ENCODE measurements around the gene TFF1.
A peak's percentile ranks its signal among the peaks of the same experiment; 100 is the strongest.

TFF1 gene

DNA sequence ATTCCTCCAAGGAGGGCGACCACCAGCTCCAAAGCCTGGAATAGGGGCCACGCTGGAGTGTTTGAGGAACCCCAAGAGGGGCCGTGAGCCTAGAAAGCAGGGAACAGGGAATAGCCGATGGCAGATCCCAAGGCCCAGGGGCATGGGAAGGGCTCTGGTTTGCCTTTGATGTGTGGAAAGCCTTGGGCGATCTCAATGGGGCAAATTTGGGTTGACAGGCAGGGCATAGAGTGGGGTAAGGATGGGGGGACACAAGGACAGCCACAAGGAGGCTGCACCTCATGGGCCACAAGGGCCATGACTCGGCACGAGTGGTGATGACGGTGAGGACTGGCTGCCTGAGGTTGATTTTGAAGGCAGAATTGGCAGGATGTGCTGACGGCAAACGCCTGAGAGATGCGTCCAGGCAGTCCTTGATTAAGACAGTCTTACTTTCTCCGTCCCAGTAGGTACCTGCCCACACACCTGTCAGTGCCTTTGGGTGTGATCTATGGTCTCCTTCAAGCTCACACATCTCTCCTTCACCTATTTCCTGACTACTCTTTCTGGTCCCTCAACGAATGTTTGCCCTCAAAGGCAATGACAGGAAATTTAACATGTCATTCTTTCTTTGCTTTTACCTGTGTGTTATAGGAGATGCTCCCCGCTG, 31.5 kb upstream of the TFF1 start:
- DNase-seq, result no peak

DNA sequence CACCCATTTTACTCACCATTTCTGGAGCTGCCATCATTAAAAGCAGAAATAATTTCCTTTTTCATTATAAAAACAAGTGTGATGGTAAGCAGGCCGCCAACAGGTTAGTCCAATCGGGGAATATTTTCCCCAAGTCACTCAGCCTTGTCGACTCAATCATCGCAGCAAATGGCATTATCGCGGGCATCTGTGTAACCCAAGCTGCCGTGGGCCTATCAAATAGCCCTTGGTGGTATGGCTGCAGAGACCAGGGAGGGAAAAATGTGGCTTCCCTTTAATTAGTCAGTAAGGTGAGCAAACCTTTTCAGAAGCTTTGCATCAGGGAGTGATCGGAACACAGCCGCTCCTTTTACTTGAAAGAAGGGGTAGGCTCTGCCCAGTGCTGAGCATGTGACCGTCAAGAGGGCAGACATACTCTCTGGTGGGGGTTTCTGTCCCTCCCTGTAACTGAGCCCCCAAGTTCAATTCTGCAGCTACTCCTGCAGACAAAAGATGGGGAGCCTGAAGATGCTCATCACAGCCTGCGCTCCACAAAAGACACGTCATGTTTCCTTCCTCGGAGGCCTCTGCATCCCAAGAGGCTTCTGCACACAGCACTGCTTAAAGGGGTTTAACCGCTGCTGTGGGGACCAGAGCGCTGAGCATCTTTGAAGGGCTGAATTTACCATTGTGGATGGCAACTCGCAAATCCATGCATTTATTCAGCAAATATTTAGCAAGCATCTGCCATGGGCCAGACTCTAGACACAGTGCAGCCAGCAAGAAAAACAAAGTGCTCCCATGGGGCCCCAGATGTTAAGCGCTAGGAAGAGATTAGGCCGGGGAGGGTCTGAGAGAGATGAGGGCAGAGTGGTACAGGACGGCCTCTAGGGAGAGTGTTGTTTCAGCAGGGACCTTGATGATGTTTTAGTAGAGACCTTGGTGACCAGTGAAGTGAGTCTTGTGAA, 30.7 kb upstream of the TFF1 start:
- no peak for DNase-seq

GRCh38 chr21:42395905-42396651, 29.7 kb upstream of the TFF1 start, which contains the start of gene TMPRSS3:
TMPRSS3 (minus strand) TSS chr21:42396052; CDS start chr21:42395417, 635 bp downstream.
- no peak for DNase-seq

GRCh38 chr21:42395302-42395701, 29.0 kb upstream of the TFF1 start:
- DNase-seq, result no peak

GRCh38 chr21:42393443-42393950, 27.2 kb upstream of the TFF1 start:
- no peak for DNase-seq

DNA sequence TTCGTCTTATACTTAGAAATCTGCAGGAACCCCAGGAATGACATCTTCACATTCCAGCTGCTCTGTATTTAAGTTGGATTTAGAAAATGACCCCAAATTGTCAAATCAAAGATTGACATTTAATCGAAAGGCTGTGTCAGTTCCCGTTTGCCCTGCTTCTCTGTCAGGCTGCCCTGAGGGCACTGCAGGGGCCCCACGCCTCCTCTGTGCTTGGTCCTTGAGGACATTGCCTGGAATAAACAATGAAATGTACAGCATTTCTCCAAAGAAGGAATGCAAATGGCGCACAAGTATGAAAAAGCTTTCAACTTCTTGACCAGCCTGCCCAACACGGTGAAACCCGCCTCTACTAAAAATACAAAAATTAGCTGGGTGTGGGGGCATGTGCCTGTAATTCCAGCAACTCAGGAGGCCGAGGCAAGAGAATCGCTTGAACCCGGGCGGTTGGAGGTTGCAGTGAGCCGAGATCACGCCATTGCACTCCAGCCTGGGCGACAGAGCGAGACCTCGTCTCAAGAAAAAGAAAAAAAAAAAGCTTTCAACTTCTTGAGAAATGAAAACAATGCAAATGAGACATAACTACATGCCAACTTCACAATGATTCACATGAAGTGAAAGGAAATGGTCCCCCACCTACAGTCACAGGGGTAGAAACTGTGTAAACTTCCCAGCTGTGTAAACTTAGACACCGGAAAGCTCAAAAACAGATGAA, 26.6 kb upstream of the TFF1 start:
- DNase-seq, result peak; percentile 18 to 46

- DNase-seq, result no peak
These were observed 25.0 kb upstream of the TFF1 start for GRCh38 chr21:42391297-42391696.

GRCh38 chr21:42390696-42391095, 24.4 kb upstream of the TFF1 start:
- no peak for DNase-seq

DNA sequence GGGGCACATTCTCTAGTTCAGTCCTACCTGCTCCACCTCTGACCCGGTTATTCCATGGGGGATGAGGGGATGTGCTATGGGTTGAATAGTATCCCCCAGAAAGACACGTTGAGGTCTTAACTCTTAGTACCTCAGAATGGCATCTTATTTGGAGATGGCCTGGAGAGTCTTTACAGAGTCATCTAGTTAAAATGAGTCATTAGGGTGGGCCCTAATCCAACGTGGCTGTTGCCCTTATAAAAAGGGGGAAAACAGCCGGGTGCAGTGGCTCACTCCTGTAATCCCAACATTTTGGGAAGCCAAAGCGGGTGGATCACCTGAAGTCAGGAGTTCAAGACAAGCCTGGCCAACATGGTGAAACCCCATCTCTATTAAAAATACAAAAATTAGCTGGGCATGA, 23.9 kb upstream of the TFF1 start:
- DNase-seq, result no peak

GRCh38 chr21:42389449-42389835, 23.1 kb upstream of the TFF1 start:
- no peak for DNase-seq

DNA sequence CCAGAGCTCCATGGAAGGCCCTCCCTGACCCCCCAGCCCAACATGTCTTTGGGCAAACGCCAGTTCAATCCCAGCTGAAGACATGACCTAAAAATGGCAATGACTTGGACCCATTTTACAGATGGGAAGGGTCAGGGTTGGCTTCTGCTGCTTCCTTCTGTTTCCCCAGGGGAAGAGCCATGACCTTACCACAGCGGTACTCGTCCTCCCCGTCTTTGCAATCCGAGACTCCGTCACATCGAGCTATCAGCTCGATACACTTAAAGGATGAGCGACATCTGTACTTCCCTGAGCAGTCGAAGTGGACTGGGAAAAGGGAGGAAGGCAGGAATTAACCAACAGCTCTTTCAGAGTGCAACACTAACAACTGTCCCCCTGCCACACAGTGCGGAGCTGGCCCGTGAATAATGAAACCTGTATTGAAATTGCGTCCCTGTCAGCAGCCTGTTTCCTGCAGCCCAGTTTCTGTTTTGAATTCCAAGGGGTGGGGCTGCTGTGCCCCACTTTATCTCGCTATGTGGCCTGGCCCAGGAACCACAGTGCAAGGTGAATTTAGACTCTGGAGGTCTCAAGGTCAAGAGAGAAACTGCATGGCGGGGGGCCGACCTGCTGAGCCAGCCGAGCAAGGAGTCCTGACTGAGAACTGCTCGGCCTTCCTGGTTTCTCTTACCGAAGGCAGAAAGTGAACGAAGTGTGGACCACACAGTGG, 22.6 kb upstream of the TFF1 start:
- no peak for DNase-seq

GRCh38 chr21:42387843-42388340, 21.6 kb upstream of the TFF1 start:
- no peak for DNase-seq

- peak in 1 of 2 donors; percentile 15 for DNase-seq
These were observed 20.8 kb upstream of the TFF1 start for GRCh38 chr21:42387164-42387563.

DNA sequence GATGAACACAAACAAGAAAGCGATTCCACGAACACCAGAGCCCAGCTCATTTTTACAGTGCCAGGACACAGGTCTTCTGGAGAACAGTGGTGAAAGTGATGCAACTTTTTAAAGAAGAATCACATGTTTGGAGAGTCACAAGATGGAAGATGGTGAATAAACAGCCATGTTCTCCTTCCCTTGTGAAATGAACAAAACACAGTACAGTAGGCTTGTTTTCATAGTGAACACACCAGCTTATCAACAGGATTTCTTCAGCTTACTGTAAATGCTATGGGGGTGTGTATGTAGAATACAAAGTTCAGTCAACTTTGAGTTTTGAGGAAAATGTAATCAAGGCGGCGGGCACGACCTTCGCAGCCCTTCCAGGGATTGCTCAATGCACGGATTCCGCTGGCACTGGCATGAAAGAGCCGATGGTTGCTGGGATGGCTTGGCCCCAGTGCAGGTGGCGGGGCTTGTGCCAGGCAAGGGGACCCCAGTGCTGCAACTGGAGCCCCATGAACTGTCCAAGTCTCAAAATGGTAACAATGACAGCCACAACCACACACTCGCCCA, 19.8 kb upstream of the TFF1 start:
- DNase-seq, result no peak

GRCh38 chr21:42385619-42386018, 19.3 kb upstream of the TFF1 start:
- no peak for DNase-seq

GRCh38 chr21:42384989-42385388, 18.7 kb upstream of the TFF1 start:
- no peak for DNase-seq

- DNase-seq, result no peak
These were observed 18.0 kb upstream of the TFF1 start for GRCh38 chr21:42384156-42384945.

- DNase-seq, result no peak
These were observed 17.0 kb upstream of the TFF1 start for GRCh38 chr21:42383331-42383730.

DNA sequence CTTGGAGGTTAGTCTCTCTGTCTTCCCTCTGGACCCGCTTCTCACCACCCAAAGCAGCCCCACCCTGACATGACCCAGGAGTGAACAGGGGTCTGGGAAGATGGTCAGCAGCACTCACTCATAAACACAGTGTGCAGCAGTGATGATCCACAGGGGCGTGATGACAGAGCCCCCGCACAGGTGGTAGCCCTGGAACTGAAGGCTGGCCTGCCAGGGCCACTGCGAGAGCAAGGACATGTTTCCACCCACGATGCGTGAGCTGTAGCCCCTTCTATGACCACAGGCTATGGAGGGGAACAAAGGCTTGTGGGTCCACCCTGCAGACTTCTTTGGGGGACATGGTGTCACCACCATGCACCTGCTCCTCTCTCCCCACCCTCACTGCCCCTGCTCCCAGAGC, 16.6 kb upstream of the TFF1 start:
- no peak for DNase-seq

- DNase-seq, result peak; percentile 30 to 66
These were observed 15.1 kb upstream of the TFF1 start for GRCh38 chr21:42381347-42381984.

Data from CD4-positive, alpha-beta T cell treated with Interferon alpha-2 for 1 hour (primary cell).